IMR-90 (cell line): ENCODE results near the gene GSTA2. TPM values are rescaled to one million over a fixed set of nuclear protein-coding genes. Genes with fewer than 3 reads are reported as not detected.

Experiments
- ATAC-seq: fragments of 200-7000 bp; cut with Tn5 transposase; 2 replicates; pipeline ENCODE4 v1.9.1; 2020; ENCODE audit warnings: low read depth, mild to moderate bottlenecking, moderate library complexity
- BruUV-seq: library from RNA; stranded (reverse); fragments of 400-500 nt; replicated peaks from 2 replicates; lab custom pipeline; 2021; lab: Mats Ljungman, UMichigan
- CTCF ChIA-PET: fragments of 300-600 bp; formaldehyde crosslinking; extraction: SDS; loops from one replicate; lab custom pipeline; 2021; ENCODE audit warnings: antibody characterized with exemption; lab: Yijun Ruan, JAX
- POLR2A ChIA-PET: fragments of 300-600 bp; sonication (Branson Sonifier 250); formaldehyde crosslinking; loops from one replicate; lab custom pipeline; 2022; ENCODE audit warnings: antibody characterized with exemption; ENCODE audit not compliant: unreplicated experiment; lab: Charles Lee
- DNase-seq: peaks from one replicate; pipeline ENCODE4 v3.0.0; 2013
- H2AFZ ChIP-seq: replicated peaks from 2 replicates; pipeline ENCODE3; 2013; ENCODE audit warnings: low read length, mild to moderate bottlenecking; ENCODE audit not compliant: poor library complexity
- H2AK5ac ChIP-seq: 2 replicates; pipeline ENCODE4 v1.6.1; 2013; ENCODE audit warnings: low read depth, low read length, inconsistent platforms
- H2AK9ac ChIP-seq: replicated peaks from 2 replicates; pipeline ENCODE3; 2013; ENCODE audit warnings: mild to moderate bottlenecking, low read depth, low read length, moderate library complexity; ENCODE audit not compliant: poor library complexity
- H2BK120ac ChIP-seq: 2 replicates; pipeline ENCODE4 v1.6.1; 2013; ENCODE audit warnings: low read depth, low read length, inconsistent platforms
- H2BK15ac ChIP-seq: 3 replicates; pipeline ENCODE4 v1.6.1; 2013; ENCODE audit warnings: low read depth, low read length, inconsistent platforms
- H2BK20ac ChIP-seq: 2 replicates; pipeline ENCODE4 v1.6.1; 2013; ENCODE audit warnings: low read depth, mild to moderate bottlenecking, inconsistent platforms, low read length, moderate library complexity
- H2BK5ac ChIP-seq: 2 replicates; pipeline ENCODE4 v1.6.1; 2013; ENCODE audit warnings: mild to moderate bottlenecking, low read depth, low read length, inconsistent platforms; ENCODE audit not compliant: poor library complexity, severe bottlenecking
- H3K14ac ChIP-seq: replicated peaks from 2 replicates; pipeline ENCODE4 v1.6.1; 2013; ENCODE audit warnings: low read depth, low read length, inconsistent platforms
- H3K18ac ChIP-seq: 2 replicates; pipeline ENCODE4 v1.6.1; 2013; ENCODE audit warnings: low read depth, low read length, control low read depth
- H3K23ac ChIP-seq: 2 replicates; pipeline ENCODE4 v1.6.1; 2013; ENCODE audit warnings: low read depth, low read length, inconsistent platforms
- H3K27ac ChIP-seq: 2 replicates; pipeline ENCODE4 v1.5.1; 2013; ENCODE audit warnings: mild to moderate bottlenecking, control low read depth, low read length; ENCODE audit not compliant: insufficient read depth
- H3K27me3 ChIP-seq: 2 replicates; pipeline ENCODE4 v1.6.1; 2013; ENCODE audit warnings: low read length; ENCODE audit not compliant: control insufficient read depth, insufficient read depth
- H3K36me3 ChIP-seq: 2 replicates; pipeline ENCODE4 v1.6.1; 2013; ENCODE audit warnings: low read length, mixed read lengths; ENCODE audit not compliant: control insufficient read depth, insufficient read depth
- H3K4ac ChIP-seq: 2 replicates; pipeline ENCODE4 v1.6.1; 2013; ENCODE audit warnings: low read depth, low read length, inconsistent platforms
- H3K4me1 ChIP-seq: 2 replicates; pipeline ENCODE4 v1.6.1; 2013; ENCODE audit warnings: low read length, mixed read lengths; ENCODE audit not compliant: control insufficient read depth, insufficient read depth
- H3K4me2 ChIP-seq: 2 replicates; pipeline ENCODE4 v1.6.1; 2013; ENCODE audit warnings: low read depth, mild to moderate bottlenecking, control low read depth, low read length, moderate library complexity
- H3K4me3 ChIP-seq: 2 replicates; pipeline ENCODE4 v1.5.1; 2013; ENCODE audit warnings: low read depth, mild to moderate bottlenecking, control low read depth, low read length, moderate library complexity; ENCODE audit not compliant: insufficient read depth
- H3K56ac ChIP-seq: 2 replicates; pipeline ENCODE4 v1.6.1; 2013; ENCODE audit warnings: low read length, inconsistent platforms; ENCODE audit not compliant: insufficient read depth; ENCODE audit errors: extremely low read depth
- H3K79me1 ChIP-seq, 2 experiments: 2 replicates each; pipeline ENCODE4 v1.6.1; 2013; ENCODE audit warnings: low read length in 2 of 2, inconsistent platforms in 1 of 2, low read depth in 1 of 2
- H3K9ac ChIP-seq: 2 replicates; pipeline ENCODE4 v1.6.1; 2013; ENCODE audit warnings: low read depth, low read length, control low read depth
- H3K9me1 ChIP-seq: 2 replicates; pipeline ENCODE4 v1.6.1; 2013; ENCODE audit warnings: low read length, inconsistent platforms; ENCODE audit not compliant: insufficient read depth
- H3K9me3 ChIP-seq: 2 replicates; pipeline ENCODE4 v1.6.1; 2013; ENCODE audit warnings: low read length; ENCODE audit not compliant: control insufficient read depth, insufficient read depth
- H4K20me1 ChIP-seq: 2 replicates; pipeline ENCODE4 v1.6.1; 2013; ENCODE audit warnings: low read length, inconsistent platforms; ENCODE audit not compliant: insufficient read depth
- H4K5ac ChIP-seq: 2 replicates; pipeline ENCODE4 v1.6.1; 2013; ENCODE audit warnings: mild to moderate bottlenecking, low read depth, low read length, control low read depth
- H4K8ac ChIP-seq, 2 experiments: 2 replicates each; pipeline ENCODE4 v1.6.1; 2013; ENCODE audit warnings: low read depth in 2 of 2, low read length in 2 of 2, control low read depth in 1 of 2, inconsistent platforms in 1 of 2
- H4K91ac ChIP-seq: 2 replicates; pipeline ENCODE4 v1.6.1; 2013; ENCODE audit warnings: low read depth, low read length, inconsistent platforms; ENCODE audit not compliant: insufficient read depth
- BHLHE40 ChIP-seq: fragments of 150-350 bp; IDR thresholded peaks from 2 replicates; pipeline ENCODE4 v1.6.1; 2016; ENCODE audit warnings: mild to moderate bottlenecking, low read depth, low read length
- CEBPB ChIP-seq: IDR thresholded peaks from 2 replicates; pipeline ENCODE4 v1.6.1; 2012; ENCODE audit warnings: low read depth, low read length, improper control_type of control experiment
- CHD1 ChIP-seq: IDR thresholded peaks from 2 replicates; pipeline ENCODE4 v1.6.1; 2012; ENCODE audit warnings: low read depth, low read length, improper control_type of control experiment
- CTCF ChIP-seq: conservative IDR thresholded peaks from 2 replicates; pipeline ENCODE4 v1.5.1; 2012; ENCODE audit warnings: mild to moderate bottlenecking, low read depth, low read length, improper control_type of control experiment
- ELK1 ChIP-seq: fragments of 150-350 bp; IDR thresholded peaks from 2 replicates; pipeline ENCODE4 v1.6.1; 2016; ENCODE audit warnings: low read depth, mild to moderate bottlenecking, low read length, moderate library complexity, borderline replicate concordance
- FOS ChIP-seq: fragments of 150-350 bp; IDR thresholded peaks from 2 replicates; pipeline ENCODE4 v1.6.1; 2016; ENCODE audit warnings: low read depth, low read length
- MAFK ChIP-seq: IDR thresholded peaks from 2 replicates; pipeline ENCODE4 v1.6.1; 2012; ENCODE audit warnings: low read depth, low read length, improper control_type of control experiment
- MAZ ChIP-seq: IDR thresholded peaks from 2 replicates; pipeline ENCODE4 v1.6.1; 2012; ENCODE audit warnings: low read depth, mild to moderate bottlenecking, low read length, improper control_type of control experiment, moderate library complexity, borderline replicate concordance
- MXI1 ChIP-seq: IDR thresholded peaks from 2 replicates; pipeline ENCODE4 v1.6.1; 2012; ENCODE audit warnings: low read depth, mild to moderate bottlenecking, low read length, moderate library complexity, borderline replicate concordance
- NFE2L2 ChIP-seq: fragments of 150-350 bp; IDR thresholded peaks from 2 replicates; pipeline ENCODE4 v1.6.1; 2016; ENCODE audit warnings: low read depth, mild to moderate bottlenecking, low read length
- POLR2A ChIP-seq: IDR thresholded peaks from 2 replicates; pipeline ENCODE4 v1.6.1; 2012; ENCODE audit warnings: mild to moderate bottlenecking, low read depth, low read length
- RAD21 ChIP-seq: IDR thresholded peaks from 2 replicates; pipeline ENCODE4 v1.6.1; 2012; ENCODE audit warnings: low read length, improper control_type of control experiment
- RCOR1 ChIP-seq: IDR thresholded peaks from 2 replicates; pipeline ENCODE4 v1.6.1; 2012; ENCODE audit warnings: mild to moderate bottlenecking, low read length, improper control_type of control experiment; ENCODE audit not compliant: insufficient replicate concordance
- RFX5 ChIP-seq: IDR thresholded peaks from 2 replicates; pipeline ENCODE4 v1.8.0; 2012; ENCODE audit warnings: low read depth, mild to moderate bottlenecking, low read length, moderate library complexity
- SMC3 ChIP-seq: fragments of 150-350 bp; IDR thresholded peaks from 2 replicates; pipeline ENCODE4 v1.6.1; 2016; ENCODE audit warnings: low read depth, mild to moderate bottlenecking, antibody characterized with exemption, low read length, moderate library complexity
- USF2 ChIP-seq: fragments of 150-350 bp; IDR thresholded peaks from 2 replicates; pipeline ENCODE4 v1.6.1; 2017; ENCODE audit warnings: mild to moderate bottlenecking, antibody characterized with exemption, low read length, low read depth
- WGBS, 2 experiments: methylation state at CpG; one replicate each; pipeline versions ENCODE4 v1.1.5 to v1.1.7; 2013; ENCODE audit warnings: missing lambda C conversion rate in 2 of 2; ENCODE audit not compliant: insufficient read length in 1 of 2; ENCODE audit errors: extremely low coverage in 2 of 2; 5-methylcytosine and 5-hydroxymethylcytosine counted together
- dilution Hi-C: fragments of 300-500 bp; cut with HindIII; formaldehyde crosslinking; loops from one replicate; pipeline ENCODE4 v1.14.3; 2018; ENCODE audit warnings: low sequenced_read_pairs; ENCODE audit not compliant: unreplicated experiment
- in situ Hi-C: fragments of 300-500 bp; cut with MboI; formaldehyde crosslinking; loops from 3 replicates; pipeline ENCODE4 v1.14.3; 2019; ENCODE audit warnings: low sequenced_read_pairs, inconsistent platforms, mixed read lengths
- intact Hi-C: fragments of 100-400 bp; cut with micrococcal nuclease; formaldehyde crosslinking; loops from 2 replicates; pipeline ENCODE4 v1.10.0; 2022
- polyA plus RNA-seq, 3 experiments: library from polyadenylated mRNA; depleted of rRNA; stranded (reverse); fragments of >200 nt; gene quantifications; 2 replicates each; pipeline ENCODE4 v1.2.3, GENCODE V29; 2012; ENCODE audit warnings: low replicate concordance in 1 of 3
- total RNA-seq: library from RNA; depleted of rRNA; stranded (reverse); fragments of >200 nt; gene quantifications from 2 replicates; pipeline ENCODE4 v1.2.3, GENCODE V29; 2012

The GSTA2 gene
- total and polyA plus RNA-seq, 2 of the 4 experiments (the other 2 are of a cell fraction): not detected

- no CpG with 5 or more reads among the region's 2 CpGs for WGBS, 2 experiments
- in situ Hi-C loops: no loop called here
- CTCF ChIA-PET: no interaction called here
- H3K27ac ChIP-seq: no peak overlapping the region
- no peaks in the 10 kb centered on the region for H3K9me1 ChIP-seq
- BruUV-seq: no TSS peak
- H3K14ac ChIP-seq: no peak overlapping the region
- intact Hi-C loops: no loop called here
- peaks cover 7% of the 10 kb centered on the region for H3K9me3 ChIP-seq
- H3K18ac ChIP-seq: no peak overlapping the region
- no peak overlapping the region for H3K23ac ChIP-seq
- H3K56ac ChIP-seq: no peak overlapping the region
- H3K4me3 ChIP-seq: no peak overlapping the region
- H2BK5ac ChIP-seq: no peak overlapping the region
- no peak for TF ChIP-seq CEBPB
- TF ChIP-seq SMC3: no peak
- no peak for TF ChIP-seq MAZ
- no peak for TF ChIP-seq POLR2A
- TF ChIP-seq FOS: no peak
- no peak for TF ChIP-seq NFE2L2
- no peak for TF ChIP-seq RAD21
- no peak for TF ChIP-seq CHD1
- TF ChIP-seq MAFK: no peak
- TF ChIP-seq USF2: no peak
- no peak for TF ChIP-seq RFX5
- no peak for TF ChIP-seq RCOR1
- TF ChIP-seq MXI1: no peak
- TF ChIP-seq ELK1: no peak
- no peak for TF ChIP-seq CTCF
- TF ChIP-seq BHLHE40: no peak
- H3K4ac ChIP-seq: no peak overlapping the region
- H3K36me3 ChIP-seq: no peaks in the 10 kb centered on the region
- no peak for ATAC-seq
- H4K5ac ChIP-seq: no peak overlapping the region
- no peak overlapping the region for H4K91ac ChIP-seq
- H2BK120ac ChIP-seq: no peak overlapping the region; the same call in 1 of the 2 replicates
- no peak overlapping the region for H2BK20ac ChIP-seq
- H2AFZ ChIP-seq: no peak overlapping the region
- H3K4me2 ChIP-seq: no peak overlapping the region
- H4K8ac ChIP-seq: no peak overlapping the region
- no peak overlapping the region for H3K9ac ChIP-seq
- no peak overlapping the region for H2AK9ac ChIP-seq
- no peak overlapping the region for H2AK5ac ChIP-seq
- H3K27me3 ChIP-seq: peaks cover 5% of the 10 kb centered on the region
- H3K79me1 ChIP-seq: no peaks in the 10 kb centered on the region
- no peaks in the 10 kb centered on the region for H4K20me1 ChIP-seq
- POLR2A ChIA-PET: no interaction called here
- peaks cover 2% of the 10 kb centered on the region; the same call in 1 of the 2 replicates for H3K4me1 ChIP-seq
- no peak overlapping the region for H2BK15ac ChIP-seq
- dilution Hi-C loops: no loop called here
- no peak for DNase-seq
These were observed 13.6 kb downstream of the GSTA2 start for GRCh38 chr6:52749556-52750152.
